GM12891 (cell line): ENCODE results near the gene CCSER2.
"Not testable (repeated sequence)": the region's sequence is repeated elsewhere in the genome, so short reads cannot be mapped to it uniquely, and the experiment has no call there.

Experiments used
- DNase-seq: peaks from one replicate; pipeline ENCODE4 v3.0.0; 2011; ENCODE audit warnings: low spot score; ENCODE audit not compliant: insufficient read length
- FAIRE-seq: peaks from 2 replicates; lab custom pipeline; 2011; peaks lifted over from hg19 to GRCh38; lab: Jason Lieb, UNC
- PAX5 ChIP-seq: IDR thresholded peaks from 2 replicates; pipeline ENCODE4 v1.6.1; 2011; ENCODE audit warnings: low read length, moderate library complexity, mild to moderate bottlenecking; ENCODE audit not compliant: insufficient read depth, severe bottlenecking
- POLR2A ChIP-seq: IDR thresholded peaks from 2 replicates; pipeline ENCODE4 v1.6.1; 2011; ENCODE audit warnings: low read depth, low read length, control low read depth
- POLR2AphosphoS5 ChIP-seq: IDR thresholded peaks from 2 replicates; pipeline ENCODE4 v1.6.1; 2011; ENCODE audit warnings: low read depth, low read length, control low read depth
- POU2F2 ChIP-seq: IDR thresholded peaks from 2 replicates; pipeline ENCODE4 v1.6.1; 2011; ENCODE audit warnings: low read depth, mild to moderate bottlenecking, control low read depth, low read length, moderate library complexity
- SPI1 ChIP-seq: IDR thresholded peaks from 2 replicates; pipeline ENCODE4 v1.6.1; 2011; ENCODE audit warnings: low read depth, low read length, control low read depth
- TAF1 ChIP-seq: IDR thresholded peaks from 2 replicates; pipeline ENCODE4 v1.6.1; 2011; ENCODE audit warnings: low read depth, low read length, control low read depth

Gene CCSER2

GRCh38 chr10:84525120-84525806 lies 196.9 kb downstream of the CCSER2 start:
- FAIRE-seq (no peak), DNase-seq (no peak)
- TF ChIP-seq SPI1 (no peak), POLR2AphosphoS5 (no peak), POU2F2 (no peak), POLR2A (no peak), PAX5 (no peak), TAF1 (no peak)

GRCh38 chr10:84525807-84526182 lies 197.4 kb downstream of the CCSER2 start:
- not testable (repeated sequence) for FAIRE-seq, DNase-seq

- DNase-seq, FAIRE-seq: not testable (repeated sequence)
Measured at GRCh38 chr10:84527386-84527785, 199.0 kb downstream of the CCSER2 start.

GRCh38 chr10:84528526-84528925 lies 200.1 kb downstream of the CCSER2 start:
- FAIRE-seq, result not testable (repeated sequence)

GRCh38 chr10:84530724-84531325 lies 202.4 kb downstream of the CCSER2 start:
- no peak for TF ChIP-seq SPI1
- TF ChIP-seq POU2F2, result no peak
- TF ChIP-seq TAF1, result no peak
- TF ChIP-seq POLR2AphosphoS5, result no peak
- no peak for TF ChIP-seq POLR2A
- TF ChIP-seq PAX5, result no peak
- DNase-seq (no peak), FAIRE-seq (no peak)

More at GRCh38 chr10:84528526-84528925, 200.1 kb downstream of the CCSER2 start:
- DNase-seq, result not testable (repeated sequence)

GRCh38 chr10:84531396-84531795 lies 203.0 kb downstream of the CCSER2 start:
- no peak for DNase-seq
- no peak for TF ChIP-seq SPI1
- no peak for TF ChIP-seq TAF1
- TF ChIP-seq POU2F2, result no peak
- no peak for TF ChIP-seq POLR2AphosphoS5
- TF ChIP-seq PAX5, result no peak
- no peak for TF ChIP-seq POLR2A
- FAIRE-seq, result no peak

GRCh38 chr10:84534168-84534567 lies 205.8 kb downstream of the CCSER2 start:
- FAIRE-seq (no peak), DNase-seq (no peak)
- no peak for TF ChIP-seq POU2F2
- no peak for TF ChIP-seq PAX5
- TF ChIP-seq SPI1, result no peak
- TF ChIP-seq TAF1, result no peak
- TF ChIP-seq POLR2AphosphoS5, result no peak
- no peak for TF ChIP-seq POLR2A

- TF ChIP-seq PAX5 (no peak), POLR2A (no peak), POU2F2 (no peak), POLR2AphosphoS5 (no peak), SPI1 (no peak), TAF1 (no peak)
- DNase-seq (peak; percentile 48), FAIRE-seq (peak; percentile 66)
Measured at GRCh38 chr10:84537447-84537931, 209.1 kb downstream of the CCSER2 start.

- TF ChIP-seq TAF1 (no peak), POLR2AphosphoS5 (no peak), SPI1 (no peak)
- DNase-seq (no peak), FAIRE-seq (no peak)
Measured at GRCh38 chr10:84538036-84538435, 209.6 kb downstream of the CCSER2 start.

- no peak for TF ChIP-seq POU2F2
- TF ChIP-seq TAF1, result no peak
- TF ChIP-seq POLR2A, result no peak
- TF ChIP-seq PAX5, result no peak
- no peak for TF ChIP-seq SPI1
- TF ChIP-seq POLR2AphosphoS5, result no peak
- DNase-seq (no peak), FAIRE-seq (no peak)
Measured at GRCh38 chr10:84539216-84539615, 210.8 kb downstream of the CCSER2 start.
